SU-DHL-6 (cell line): ENCODE measurements around the gene GADD45GIP1.

ENCODE experiments used
- H2AFZ ChIP-seq: fragments of 200-600 bp; sonication (generic); 2 replicates; pipeline ENCODE4 v1.6.1; 2014; ENCODE audit warnings: low read depth, mild to moderate bottlenecking, moderate library complexity, mixed read lengths, antibody characterized with exemption, low read length; ENCODE audit not compliant: severe bottlenecking
- H3F3A ChIP-seq: fragments of 200-600 bp; shearing (Covaris generic); 2 replicates; pipeline ENCODE4 v1.6.0; 2016; ENCODE audit warnings: antibody characterized with exemption, mild to moderate bottlenecking; ENCODE audit not compliant: insufficient read depth
- H3K27ac ChIP-seq: fragments of 200-600 bp; sonication (generic); 2 replicates; pipeline ENCODE4 v1.5.1; 2016; ENCODE audit warnings: low read depth, mild to moderate bottlenecking, low read length, moderate library complexity, mixed read lengths
- H3K27me3 ChIP-seq: fragments of 200-600 bp; sonication (generic), shearing (Covaris generic); 2 replicates; pipeline ENCODE4 v1.6.0; 2014; ENCODE audit warnings: mild to moderate bottlenecking, low read length
- H3K36me3 ChIP-seq: fragments of 200-600 bp; sonication (generic); 2 replicates; pipeline ENCODE4 v1.6.1; 2014; ENCODE audit warnings: mild to moderate bottlenecking, low read length, mixed read lengths
- H3K4me2 ChIP-seq: fragments of 300-600, 200-600 bp; shearing (Covaris generic), sonication (generic); 2 replicates; pipeline ENCODE4 v1.6.0; 2014; ENCODE audit warnings: low read length, low read depth, mild to moderate bottlenecking; ENCODE audit not compliant: poor library complexity, severe bottlenecking
- H3K4me3 ChIP-seq: fragments of 200-600 bp; sonication (generic); 2 replicates; pipeline ENCODE4 v1.5.1; 2014; ENCODE audit warnings: antibody characterized with exemption, low read length, mild to moderate bottlenecking, mixed read lengths; ENCODE audit not compliant: insufficient read depth, poor library complexity, severe bottlenecking
- H3K79me2 ChIP-seq: fragments of 200-600 bp; sonication (generic); 2 replicates; pipeline ENCODE4 v1.6.1; 2014; ENCODE audit warnings: mild to moderate bottlenecking, low read length, moderate library complexity; ENCODE audit not compliant: insufficient read depth
- H3K9ac ChIP-seq: fragments of 200-600 bp; sonication (generic); 2 replicates; pipeline ENCODE4 v1.7.0; 2014; ENCODE audit warnings: mild to moderate bottlenecking, low read length
- H3K9me2 ChIP-seq: fragments of 200-600 bp; sonication (generic); replicated peaks from 2 replicates; pipeline ENCODE4 v1.6.1; 2014; ENCODE audit warnings: low read length; ENCODE audit not compliant: insufficient read depth
- H3K9me3 ChIP-seq: fragments of 200-600 bp; sonication (generic); 2 replicates; pipeline ENCODE4 v1.6.1; 2014; ENCODE audit warnings: low read length, mixed read lengths; ENCODE audit not compliant: insufficient read depth
- H4K20me1 ChIP-seq: fragments of 200-600 bp; sonication (generic); 2 replicates; pipeline ENCODE4 v1.6.1; 2014; ENCODE audit warnings: low read depth, mild to moderate bottlenecking, antibody characterized with exemption, low read length, moderate library complexity, mixed read lengths
- EZH2phosphoT487 ChIP-seq: fragments of 200-600 bp; sonication (generic), shearing (Covaris generic); conservative IDR thresholded peaks from 2 replicates; pipeline ENCODE4 v1.6.1; 2018; ENCODE audit warnings: mild to moderate bottlenecking, antibody characterized with exemption, low read length, moderate library complexity, mixed read lengths
- TF ChIP-seq, protein P1 (sequence below): fragments of 200-600 bp; sonication (generic); IDR thresholded peaks from one replicate; pipeline ENCODE4 v1.5.1; 2017; ENCODE audit warnings: antibody characterized with exemption, mild to moderate bottlenecking, low read length, moderate library complexity; ENCODE audit not compliant: insufficient read depth, poor library complexity, severe bottlenecking

Gene GADD45GIP1

DNA sequence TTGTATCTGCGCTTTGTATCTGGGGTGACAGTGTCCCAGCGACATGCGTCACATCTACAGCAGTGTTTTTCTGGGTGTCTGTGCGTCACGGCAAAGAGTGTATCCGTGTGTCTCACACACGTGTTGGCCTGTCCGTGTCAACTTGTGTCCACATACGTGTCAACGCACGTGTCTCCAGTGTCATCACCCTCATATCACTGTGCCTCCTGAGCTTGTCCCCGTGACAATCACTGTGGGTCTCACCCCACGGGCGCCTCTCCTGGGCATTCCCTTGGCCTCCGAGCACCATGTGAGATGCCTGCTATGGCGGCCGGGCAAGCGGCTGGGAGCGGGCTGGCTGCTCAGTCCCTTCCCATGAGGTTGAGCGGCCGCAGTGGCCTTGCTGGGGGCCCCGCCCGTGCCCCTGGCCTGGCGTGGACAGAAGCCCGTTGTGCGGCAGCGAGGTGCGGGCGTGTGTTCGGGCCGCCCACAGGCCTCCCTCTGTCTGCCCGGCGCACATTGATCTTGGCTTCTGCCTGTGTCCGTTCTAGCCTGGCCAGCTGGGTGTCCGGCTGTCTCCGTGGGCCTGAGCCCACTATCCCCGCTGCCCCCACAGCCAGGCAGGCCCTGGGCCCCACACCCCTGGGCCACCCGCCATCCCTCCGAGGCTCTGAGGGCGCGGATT lies 44.6 kb upstream of the GADD45GIP1 start:
- H3K27me3 ChIP-seq = no peaks in the 10 kb centered on the region
- H3F3A ChIP-seq = no peaks in the 10 kb centered on the region
- H3K36me3 ChIP-seq = no peaks in the 10 kb centered on the region
- H2AFZ ChIP-seq = no peak overlapping the region
- no peak for TF ChIP-seq EZH2phosphoT487
- TF ChIP-seq, protein P1, sequence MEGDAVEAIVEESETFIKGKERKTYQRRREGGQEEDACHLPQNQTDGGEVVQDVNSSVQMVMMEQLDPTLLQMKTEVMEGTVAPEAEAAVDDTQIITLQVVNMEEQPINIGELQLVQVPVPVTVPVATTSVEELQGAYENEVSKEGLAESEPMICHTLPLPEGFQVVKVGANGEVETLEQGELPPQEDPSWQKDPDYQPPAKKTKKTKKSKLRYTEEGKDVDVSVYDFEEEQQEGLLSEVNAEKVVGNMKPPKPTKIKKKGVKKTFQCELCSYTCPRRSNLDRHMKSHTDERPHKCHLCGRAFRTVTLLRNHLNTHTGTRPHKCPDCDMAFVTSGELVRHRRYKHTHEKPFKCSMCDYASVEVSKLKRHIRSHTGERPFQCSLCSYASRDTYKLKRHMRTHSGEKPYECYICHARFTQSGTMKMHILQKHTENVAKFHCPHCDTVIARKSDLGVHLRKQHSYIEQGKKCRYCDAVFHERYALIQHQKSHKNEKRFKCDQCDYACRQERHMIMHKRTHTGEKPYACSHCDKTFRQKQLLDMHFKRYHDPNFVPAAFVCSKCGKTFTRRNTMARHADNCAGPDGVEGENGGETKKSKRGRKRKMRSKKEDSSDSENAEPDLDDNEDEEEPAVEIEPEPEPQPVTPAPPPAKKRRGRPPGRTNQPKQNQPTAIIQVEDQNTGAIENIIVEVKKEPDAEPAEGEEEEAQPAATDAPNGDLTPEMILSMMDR = no peak
- H3K4me3 ChIP-seq = no peak overlapping the region
- H3K79me2 ChIP-seq = no peaks in the 10 kb centered on the region
- no peaks in the 10 kb centered on the region for H4K20me1 ChIP-seq
- H3K4me2 ChIP-seq = no peak overlapping the region
- no peaks in the 10 kb centered on the region for H3K9me3 ChIP-seq
- H3K9ac ChIP-seq = no peak overlapping the region
- no peaks in the 10 kb centered on the region for H3K9me2 ChIP-seq
- no peak overlapping the region for H3K27ac ChIP-seq

DNA sequence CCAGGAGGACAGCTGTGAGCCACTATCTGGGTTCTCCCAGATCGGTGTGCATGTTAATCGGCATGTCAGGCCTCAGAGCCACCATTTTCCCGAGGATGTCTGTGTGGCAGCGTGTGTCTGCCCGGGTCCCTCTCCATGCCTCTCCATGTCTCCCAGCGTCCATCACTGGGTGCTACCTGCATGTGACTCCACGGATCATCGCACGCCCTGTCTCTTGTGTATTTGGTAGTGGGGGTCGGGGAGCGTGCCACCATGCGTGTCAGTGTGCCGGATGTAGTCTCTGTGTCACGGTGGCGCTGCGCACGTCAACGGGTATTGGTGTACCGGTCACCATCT lies 44.1 kb upstream of the GADD45GIP1 start:
- Histone ChIP-seq H3K27ac (no peak overlapping the region), H4K20me1 (no peaks in the 10 kb centered on the region), H3K79me2 (no peaks in the 10 kb centered on the region), H3K27me3 (no peaks in the 10 kb centered on the region), H3K9me2 (no peaks in the 10 kb centered on the region), H2AFZ (no peak overlapping the region), H3F3A (no peaks in the 10 kb centered on the region), H3K9ac (no peak overlapping the region), H3K4me3 (no peak overlapping the region), H3K36me3 (no peaks in the 10 kb centered on the region), H3K4me2 (no peak overlapping the region), H3K9me3 (no peaks in the 10 kb centered on the region)
- TF ChIP-seq, protein P1 = no peak
- TF ChIP-seq EZH2phosphoT487 = no peak

DNA sequence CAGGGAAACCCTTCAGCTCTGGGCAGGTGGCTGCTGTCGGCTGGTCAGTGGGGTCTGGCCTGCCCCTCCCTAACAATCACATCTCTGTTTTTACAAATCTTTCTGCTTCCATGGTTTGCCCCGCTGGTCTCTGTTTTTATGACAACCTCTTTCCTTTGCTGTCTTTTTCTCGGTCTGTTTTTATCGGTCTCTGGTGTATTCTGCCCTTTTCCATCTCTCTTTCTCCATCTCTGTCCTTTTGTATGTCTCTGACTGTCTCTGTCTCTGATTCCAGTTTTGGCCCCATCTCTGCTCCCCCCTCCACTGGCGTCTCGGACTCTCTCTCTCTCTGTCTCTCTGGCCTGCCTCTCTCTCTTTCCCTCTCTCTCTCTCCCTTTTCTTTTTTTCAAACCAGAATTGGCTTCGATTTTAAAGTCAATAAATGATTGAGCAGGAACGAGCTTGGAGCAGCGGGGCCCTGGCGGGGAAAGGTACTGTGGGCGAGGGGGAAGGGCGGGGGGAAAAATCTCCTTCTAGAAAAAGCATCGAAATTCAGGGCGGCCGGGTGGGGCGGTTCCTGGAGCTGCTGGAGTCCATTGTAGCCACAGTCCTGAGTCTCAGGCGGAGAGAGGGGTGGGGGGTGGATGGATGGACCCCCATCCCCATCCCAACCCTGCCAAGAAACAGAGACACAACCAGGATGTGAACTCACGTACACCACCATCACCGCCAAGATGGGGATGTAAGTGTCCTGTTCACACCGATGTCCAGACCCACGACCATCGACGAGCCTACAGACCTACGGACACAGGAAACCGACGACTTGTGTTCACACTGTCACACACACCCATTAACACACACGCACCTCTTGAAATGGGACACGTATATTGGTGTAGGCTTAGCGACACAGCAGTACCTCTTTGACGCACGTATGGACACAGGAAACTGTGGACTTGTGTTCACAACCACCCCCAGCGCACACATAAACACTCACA lies 41.2 kb upstream of the GADD45GIP1 start:
- Histone ChIP-seq H2AFZ (no peak overlapping the region), H3K9ac (no peak overlapping the region), H3K9me3 (no peaks in the 10 kb centered on the region), H3K4me3 (no peak overlapping the region), H3F3A (no peaks in the 10 kb centered on the region), H3K27me3 (no peaks in the 10 kb centered on the region), H3K79me2 (no peaks in the 10 kb centered on the region), H4K20me1 (no peaks in the 10 kb centered on the region), H3K9me2 (no peaks in the 10 kb centered on the region), H3K4me2 (no peak overlapping the region), H3K27ac (no peak overlapping the region), H3K36me3 (no peaks in the 10 kb centered on the region)
- TF ChIP-seq, protein P1 = no peak
- TF ChIP-seq EZH2phosphoT487 = no peak
